ENCODE data around the gene LOXL1.

GRCh38 chr15:73892446-73893226 lies 33.6 kb upstream of the LOXL1 start:
- no peak for TF ChIP-seq CTCF (IDR thresholded peaks at IDR 0.05)
- no peak for TF ChIP-seq EZH2 (IDR thresholded peaks at IDR 0.05; ENCODE audit: borderline replicate concordance, insufficient read depth, low read depth, low read length, poor library complexity, severe bottlenecking)

All from B cell (primary cell).